Measurements from ENCODE around the gene DICER1. TPM values are rescaled to one million over a fixed set of nuclear protein-coding genes. Genes with fewer than 3 reads are reported as not detected.

DICER1 gene
- total and polyA plus RNA-seq, 2 donors (not counting 3 experiments of a cell fraction or from before 2014, with no cell fraction given): 8.3 to 43.6 TPM

DNA sequence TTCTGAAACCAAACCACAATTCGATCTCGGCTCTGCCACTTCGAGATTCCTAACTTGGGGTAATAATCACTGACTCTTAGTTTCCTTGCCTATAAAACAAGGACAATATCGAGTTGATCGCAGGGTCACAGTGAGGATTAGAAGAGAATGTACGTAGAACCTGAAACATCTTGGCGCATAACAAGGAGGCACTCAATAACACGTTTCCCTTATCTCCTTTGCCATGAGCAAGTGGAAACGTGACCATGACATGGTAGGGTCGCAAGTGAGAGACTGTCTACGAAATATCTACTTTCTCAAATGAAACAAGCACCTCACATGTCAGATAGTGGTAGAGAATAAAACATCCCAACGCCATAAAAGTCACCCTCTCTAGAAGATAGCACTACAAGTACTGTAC lies 2.3 kb downstream of the DICER1 start:
- POLR2A ChIA-PET: interaction anchor here (0.6 kb wide), 1 partner anchor 24 kb away, joined by 7 read pairs; no protein-coding TSS in a partner anchor
- no peaks in the 10 kb centered on the region for H3K36me3 ChIP-seq (ENCODE audit: control insufficient read depth in 2 of 2, extremely low read depth in 1 of 2, insufficient read depth in 2 of 2, low read length in 2 of 2)
- no peak for FAIRE-seq
- peaks cover 18% of the 10 kb centered on the region for H3K4me1 ChIP-seq (ENCODE audit: control insufficient read depth, extremely low read depth, insufficient read depth, low read length)
- no peaks in the 10 kb centered on the region for H3K27me3 ChIP-seq (ENCODE audit: control insufficient read depth in 2 of 2, insufficient read depth in 2 of 2, low read length in 2 of 2)
- peaks cover 15% of the 10 kb centered on the region for H4K20me1 ChIP-seq (replicated peaks; ENCODE audit: control insufficient read depth, extremely low read depth, insufficient read depth, low read length)
- no peak for TF ChIP-seq CTCF (IDR thresholded peaks at IDR 0.05; ENCODE audit: extremely low read depth in 1 of 2, insufficient read depth in 1 of 2, low read depth in 1 of 2, low read length in 2 of 2)
- TF ChIP-seq POLR2AphosphoS5 (IDR thresholded peaks at IDR 0.05; ENCODE audit: insufficient read depth, low read depth, low read length): no peak
- TF ChIP-seq JUN (IDR thresholded peaks at IDR 0.05; ENCODE audit: borderline replicate concordance, insufficient read depth, insufficient read length, low read depth): no peak
- TF ChIP-seq GATA2 (IDR thresholded peaks at IDR 0.05; ENCODE audit: insufficient read depth, insufficient read length, low read depth, low read length): no peak
- no peak for TF ChIP-seq FOS (IDR thresholded peaks at IDR 0.05; ENCODE audit: borderline replicate concordance, insufficient read depth, low read length)
- H3K4me3 ChIP-seq (replicated peaks in 1 of 3; ENCODE audit: insufficient read depth in 1 of 3, low read depth in 1 of 3, low read length in 3 of 3): no peak overlapping the region
- no peaks in the 10 kb centered on the region for H3K9me1 ChIP-seq (replicated peaks; ENCODE audit: control insufficient read depth, extremely low read depth, insufficient read depth, low read length)
- intact Hi-C loops (cut with micrococcal nuclease) (loop anchor here (5.0 to 10.0 kb wide), 2 partner anchors 277 to 360 kb away; partner anchors contain the start of gene SYNE3), dilution Hi-C loops (cut with MboI; ENCODE audit: extremely low pct_ligation_motif_present, low sequenced_read_pairs) (no loop called here)
- no peak overlapping the region for H3K9ac ChIP-seq (replicated peaks; ENCODE audit: extremely low read depth, insufficient read depth, low read length)
- no peak overlapping the region for H2AFZ ChIP-seq (ENCODE audit: low read depth, low read length)
- BruUV-seq (replicated peaks): TSS peak; percentile 11
- no peak for DNase-seq (ENCODE audit: low read depth, low spot score)
- H3K27ac ChIP-seq (ENCODE audit: insufficient read depth, low read depth, low read length): no peak overlapping the region
- H3K9me3 ChIP-seq (replicated peaks; ENCODE audit: control insufficient read depth, insufficient read depth, low read length): no peaks in the 10 kb centered on the region
- CTCF ChIA-PET: no interaction called here
- H3K79me2 ChIP-seq (ENCODE audit: control insufficient read depth, insufficient read depth, low read length): peaks cover 68% of the 10 kb centered on the region
- peak overlapping the region; percentile 98 for H3K4me2 ChIP-seq (ENCODE audit: insufficient read depth, low read length)

DNA sequence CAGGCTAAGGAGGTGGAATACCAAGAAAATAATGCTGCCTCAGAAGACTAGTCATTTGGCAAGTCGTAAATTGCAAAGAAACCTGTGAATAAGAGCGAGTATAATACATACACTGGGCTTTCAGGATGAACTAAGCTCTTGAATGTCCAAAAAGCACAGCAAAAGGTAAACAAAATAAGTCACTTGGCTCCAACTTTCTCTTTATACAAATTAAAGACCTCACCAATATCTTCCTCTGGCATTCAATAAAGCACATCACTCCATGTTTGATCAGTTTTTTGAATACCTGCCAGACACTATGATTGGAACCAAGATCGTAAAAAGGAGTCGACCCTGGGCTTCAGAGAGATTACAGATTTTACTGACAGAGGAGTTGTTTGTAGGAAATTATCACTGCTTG lies 3.5 kb downstream of the DICER1 start:
- dilution Hi-C loops (cut with MboI; ENCODE audit: extremely low pct_ligation_motif_present, low sequenced_read_pairs): no loop called here
- Histone ChIP-seq H3K36me3 (ENCODE audit: control insufficient read depth in 2 of 2, extremely low read depth in 1 of 2, insufficient read depth in 2 of 2, low read length in 2 of 2) (no peaks in the 10 kb centered on the region), H4K20me1 (replicated peaks; ENCODE audit: control insufficient read depth, extremely low read depth, insufficient read depth, low read length) (peaks cover 19% of the 10 kb centered on the region)

More for the DNA sequence above, 3.5 kb downstream of the DICER1 start:
- Histone ChIP-seq H3K27ac (ENCODE audit: insufficient read depth, low read depth, low read length) (no peak overlapping the region), H3K4me2 (ENCODE audit: insufficient read depth, low read length) (no peak overlapping the region), H3K9me1 (replicated peaks; ENCODE audit: control insufficient read depth, extremely low read depth, insufficient read depth, low read length) (no peaks in the 10 kb centered on the region), H3K79me2 (ENCODE audit: control insufficient read depth, insufficient read depth, low read length) (peaks cover 79% of the 10 kb centered on the region), H3K4me3 (replicated peaks in 1 of 3; ENCODE audit: insufficient read depth in 1 of 3, low read depth in 1 of 3, low read length in 3 of 3) (no peak overlapping the region), H3K27me3 (ENCODE audit: control insufficient read depth in 2 of 2, insufficient read depth in 2 of 2, low read length in 2 of 2) (no peaks in the 10 kb centered on the region), H3K4me1 (ENCODE audit: control insufficient read depth, extremely low read depth, insufficient read depth, low read length) (peaks cover 18% of the 10 kb centered on the region), H3K9me3 (replicated peaks; ENCODE audit: control insufficient read depth, insufficient read depth, low read length) (no peaks in the 10 kb centered on the region), H2AFZ (ENCODE audit: low read depth, low read length) (no peak overlapping the region), H3K9ac (replicated peaks; ENCODE audit: extremely low read depth, insufficient read depth, low read length) (no peak overlapping the region)
- TF ChIP-seq GATA2 (IDR thresholded peaks at IDR 0.05; ENCODE audit: insufficient read depth, insufficient read length, low read depth, low read length) (no peak), JUN (IDR thresholded peaks at IDR 0.05; ENCODE audit: borderline replicate concordance, insufficient read depth, insufficient read length, low read depth) (no peak), EZH2 (IDR thresholded peaks at IDR 0.05; ENCODE audit: borderline replicate concordance, low read depth, low read length, severe bottlenecking) (no peak), MYC (IDR thresholded peaks at IDR 0.05; ENCODE audit: low read depth, low read length) (no peak), FOS (IDR thresholded peaks at IDR 0.05; ENCODE audit: borderline replicate concordance, insufficient read depth, low read length) (no peak), POLR2AphosphoS5 (IDR thresholded peaks at IDR 0.05; ENCODE audit: insufficient read depth, low read depth, low read length) (no peak), MAX (IDR thresholded peaks at IDR 0.05; ENCODE audit: insufficient read depth, insufficient read length) (no peak), CTCF (IDR thresholded peaks at IDR 0.05; ENCODE audit: extremely low read depth in 1 of 2, insufficient read depth in 1 of 2, low read depth in 1 of 2, low read length in 2 of 2) (no peak), POLR2A (IDR thresholded peaks at IDR 0.05; ENCODE audit: low read depth, low read length) (no peak)
- no TSS peak for BruUV-seq (replicated peaks)
- CTCF ChIA-PET: interaction anchor here (1.1 kb wide), 1 partner anchor 208 kb away, joined by 3 read pairs; no protein-coding TSS in a partner anchor
- POLR2A ChIA-PET: no interaction called here
- intact Hi-C loops (cut with micrococcal nuclease): loop anchor here (10.0 kb wide), 1 partner anchor 361 kb away; the partner anchor contains the start of gene SYNE3
- DNase-seq (ENCODE audit: low read depth, low spot score) (no peak), FAIRE-seq (no peak)
